ENCODE data around the gene SYT17. TPM values are rescaled to one million over a fixed set of nuclear protein-coding genes. Genes with fewer than 3 reads are reported as not detected.

SYT17 gene
- total RNA-seq, 1 donor from 2014 or later = not detected

DNA sequence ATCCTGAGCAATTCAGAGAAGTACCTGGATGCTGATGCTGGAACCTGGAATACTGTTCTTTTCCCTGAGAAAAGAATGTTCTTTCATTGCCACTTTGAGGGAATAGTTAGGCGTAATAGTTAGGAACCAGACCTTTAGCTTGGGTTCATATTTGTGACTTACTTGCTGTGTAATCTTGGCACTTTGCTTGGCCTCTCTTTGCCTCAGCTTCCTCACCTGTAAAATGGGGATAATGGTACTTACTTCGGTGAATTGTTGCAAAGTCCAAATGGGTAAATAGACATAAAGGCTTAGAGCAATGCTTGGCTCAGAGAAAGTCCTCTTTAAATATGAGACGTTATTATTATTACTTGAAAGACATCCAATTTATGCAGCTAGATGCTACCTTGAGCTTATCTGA lies 62.5 kb downstream of the SYT17 start:
- no peak for DNase-seq (ENCODE audit: extremely low spot score, unreplicated experiment)
- Mint-ChIP-seq H3K27me3 (ENCODE audit: unreplicated experiment) (no peaks in the 10 kb centered on the region), H3K4me1 (ENCODE audit: unreplicated experiment) (peaks cover 1% of the 10 kb centered on the region), H3K36me3 (ENCODE audit: unreplicated experiment) (no peaks in the 10 kb centered on the region), H3K27ac (ENCODE audit: unreplicated experiment) (no peak overlapping the region), H3K9me3 (ENCODE audit: unreplicated experiment) (peaks cover 12% of the 10 kb centered on the region), H3K4me3 (ENCODE audit: unreplicated experiment) (no peak overlapping the region)
- TF ChIP-seq, protein P1, sequence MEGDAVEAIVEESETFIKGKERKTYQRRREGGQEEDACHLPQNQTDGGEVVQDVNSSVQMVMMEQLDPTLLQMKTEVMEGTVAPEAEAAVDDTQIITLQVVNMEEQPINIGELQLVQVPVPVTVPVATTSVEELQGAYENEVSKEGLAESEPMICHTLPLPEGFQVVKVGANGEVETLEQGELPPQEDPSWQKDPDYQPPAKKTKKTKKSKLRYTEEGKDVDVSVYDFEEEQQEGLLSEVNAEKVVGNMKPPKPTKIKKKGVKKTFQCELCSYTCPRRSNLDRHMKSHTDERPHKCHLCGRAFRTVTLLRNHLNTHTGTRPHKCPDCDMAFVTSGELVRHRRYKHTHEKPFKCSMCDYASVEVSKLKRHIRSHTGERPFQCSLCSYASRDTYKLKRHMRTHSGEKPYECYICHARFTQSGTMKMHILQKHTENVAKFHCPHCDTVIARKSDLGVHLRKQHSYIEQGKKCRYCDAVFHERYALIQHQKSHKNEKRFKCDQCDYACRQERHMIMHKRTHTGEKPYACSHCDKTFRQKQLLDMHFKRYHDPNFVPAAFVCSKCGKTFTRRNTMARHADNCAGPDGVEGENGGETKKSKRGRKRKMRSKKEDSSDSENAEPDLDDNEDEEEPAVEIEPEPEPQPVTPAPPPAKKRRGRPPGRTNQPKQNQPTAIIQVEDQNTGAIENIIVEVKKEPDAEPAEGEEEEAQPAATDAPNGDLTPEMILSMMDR (IDR thresholded peaks at IDR 0.05) = no peak

DNA sequence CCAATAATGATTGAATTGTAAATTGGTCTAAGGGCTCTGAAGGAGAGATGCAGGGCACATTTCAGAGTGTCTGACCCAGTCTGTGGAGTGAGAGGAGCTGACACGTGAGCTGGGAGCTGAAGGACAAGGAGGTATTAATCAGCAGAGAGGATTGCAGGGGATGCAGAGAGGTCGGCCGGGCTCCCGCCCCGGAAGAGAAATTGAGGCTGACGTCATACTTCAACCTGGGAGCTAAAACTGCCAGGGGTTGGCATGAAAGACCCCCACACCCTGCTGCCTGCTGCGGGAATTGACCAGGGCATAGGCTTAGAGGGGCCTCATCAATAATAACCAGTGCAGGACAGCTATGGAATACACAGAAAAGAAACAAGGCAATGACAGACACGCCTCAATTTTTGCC lies 63.8 kb downstream of the SYT17 start:
- no peak for DNase-seq (ENCODE audit: extremely low spot score, unreplicated experiment)
- Mint-ChIP-seq H3K36me3 (ENCODE audit: unreplicated experiment) (no peaks in the 10 kb centered on the region), H3K4me3 (ENCODE audit: unreplicated experiment) (no peak overlapping the region), H3K4me1 (ENCODE audit: unreplicated experiment) (peaks cover 1% of the 10 kb centered on the region), H3K27me3 (ENCODE audit: unreplicated experiment) (no peaks in the 10 kb centered on the region), H3K27ac (ENCODE audit: unreplicated experiment) (no peak overlapping the region), H3K9me3 (ENCODE audit: unreplicated experiment) (peaks cover 18% of the 10 kb centered on the region)
- TF ChIP-seq, protein P1 (IDR thresholded peaks at IDR 0.05) = no peak

DNA sequence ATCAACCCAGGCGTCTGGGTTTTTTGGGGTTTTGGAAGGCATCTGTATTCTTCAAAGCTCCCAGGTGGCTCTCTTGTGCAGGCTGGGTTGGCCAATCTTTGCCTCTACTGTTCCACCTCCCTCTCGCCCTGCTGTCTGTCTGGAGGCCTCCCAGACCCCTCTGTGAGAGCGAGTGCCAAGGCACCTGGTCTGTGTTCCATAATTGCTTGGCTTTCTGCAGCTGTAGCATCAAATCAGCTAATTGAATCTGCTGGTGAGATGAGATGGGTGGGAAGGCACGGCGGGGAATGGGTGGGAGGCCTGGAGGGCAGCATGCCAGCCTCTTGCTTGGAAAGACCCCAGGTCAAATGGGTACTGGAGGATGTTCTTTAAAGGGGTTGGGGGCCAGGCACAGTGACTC lies 64.9 kb downstream of the SYT17 start:
- Mint-ChIP-seq H3K9me3 (ENCODE audit: unreplicated experiment) (peaks cover 18% of the 10 kb centered on the region), H3K4me1 (ENCODE audit: unreplicated experiment) (no peaks in the 10 kb centered on the region), H3K27ac (ENCODE audit: unreplicated experiment) (no peak overlapping the region), H3K36me3 (ENCODE audit: unreplicated experiment) (no peaks in the 10 kb centered on the region), H3K27me3 (ENCODE audit: unreplicated experiment) (no peaks in the 10 kb centered on the region), H3K4me3 (ENCODE audit: unreplicated experiment) (no peak overlapping the region)
- TF ChIP-seq, protein P1 (IDR thresholded peaks at IDR 0.05) = no peak
- DNase-seq (ENCODE audit: extremely low spot score, unreplicated experiment) = no peak

DNA sequence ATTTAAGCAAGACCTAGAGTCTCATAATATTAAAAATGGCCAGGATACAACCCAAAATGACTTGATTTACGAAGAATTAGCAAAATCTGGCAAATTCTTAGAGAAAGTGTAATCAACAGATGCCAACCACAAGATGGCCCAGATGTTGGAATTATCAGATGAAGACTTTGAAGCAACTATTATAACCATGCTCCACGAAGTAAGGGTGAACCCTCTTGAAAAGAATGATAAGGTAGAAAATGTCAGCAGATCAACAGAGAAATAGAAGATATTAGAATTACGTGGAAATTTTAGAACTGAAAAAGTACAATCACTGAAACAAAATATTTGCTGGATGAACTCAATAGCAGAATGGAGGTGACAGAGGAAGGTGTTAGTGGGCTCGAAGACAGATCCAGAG lies 67.4 kb downstream of the SYT17 start:
- H3K27me3 Mint-ChIP-seq (ENCODE audit: unreplicated experiment) = no peaks in the 10 kb centered on the region
- peaks cover 18% of the 10 kb centered on the region for H3K9me3 Mint-ChIP-seq (ENCODE audit: unreplicated experiment)
- TF ChIP-seq, protein P1 (IDR thresholded peaks at IDR 0.05) = no peak
- H3K36me3 Mint-ChIP-seq (ENCODE audit: unreplicated experiment) = no peaks in the 10 kb centered on the region
- no peak overlapping the region for H3K4me3 Mint-ChIP-seq (ENCODE audit: unreplicated experiment)
- DNase-seq (ENCODE audit: extremely low spot score, unreplicated experiment) = no peak
- no peaks in the 10 kb centered on the region for H3K4me1 Mint-ChIP-seq (ENCODE audit: unreplicated experiment)
- no peak overlapping the region for H3K27ac Mint-ChIP-seq (ENCODE audit: unreplicated experiment)

DNA sequence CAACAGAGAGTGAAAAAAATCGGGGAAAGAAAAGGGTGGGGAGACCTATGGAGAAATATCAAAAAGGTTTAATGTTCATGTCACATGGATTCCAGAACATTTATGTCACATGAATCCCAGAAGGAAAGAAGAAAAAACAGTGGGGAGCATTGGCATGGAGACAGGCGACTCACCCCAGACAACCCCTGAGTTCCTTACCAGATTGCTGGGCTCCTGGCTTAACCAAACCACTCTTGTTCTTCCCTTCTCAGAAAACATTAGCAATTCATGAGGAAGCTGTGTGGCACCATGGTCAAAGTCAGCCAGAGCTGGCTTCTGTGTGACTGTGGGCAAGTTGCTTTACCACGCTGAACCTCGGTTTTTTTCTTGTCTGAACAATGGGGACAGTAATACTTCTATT lies 67.8 kb downstream of the SYT17 start:
- Mint-ChIP-seq H3K9me3 (ENCODE audit: unreplicated experiment) (peaks cover 18% of the 10 kb centered on the region), H3K27ac (ENCODE audit: unreplicated experiment) (no peak overlapping the region), H3K4me3 (ENCODE audit: unreplicated experiment) (no peak overlapping the region), H3K4me1 (ENCODE audit: unreplicated experiment) (no peaks in the 10 kb centered on the region), H3K36me3 (ENCODE audit: unreplicated experiment) (no peaks in the 10 kb centered on the region), H3K27me3 (ENCODE audit: unreplicated experiment) (no peaks in the 10 kb centered on the region)
- DNase-seq (ENCODE audit: extremely low spot score, unreplicated experiment) = no peak
- TF ChIP-seq, protein P1 (IDR thresholded peaks at IDR 0.05) = no peak

All from osteocyte (in vitro differentiated cells).